ENCODE data around the gene ARHGAP24.
A peak's percentile ranks its signal among the peaks of the same experiment; 100 is the strongest.

The ARHGAP24 gene

GRCh38 chr4:85579942-85580341 lies 105.0 kb downstream of the ARHGAP24 start:
- Histone ChIP-seq H3K9ac (ENCODE audit: low read length) (no peak overlapping the region), H3K27ac (ENCODE audit: low read depth, low read length) (no peak overlapping the region), H3F3A (ENCODE audit: insufficient read depth) (no peaks in the 10 kb centered on the region; the same call in 1 of the 2 replicates), H3K9me3 (ENCODE audit: insufficient read depth, low read length) (peaks cover 4% of the 10 kb centered on the region; the same call in 1 of the 2 replicates), H3K9me2 (replicated peaks; ENCODE audit: insufficient read depth, low read length) (no peaks in the 10 kb centered on the region), H3K79me2 (ENCODE audit: insufficient read depth, low read length) (no peaks in the 10 kb centered on the region), H3K27me3 (ENCODE audit: low read length) (no peaks in the 10 kb centered on the region), H3K36me3 (ENCODE audit: low read length) (peaks cover 5% of the 10 kb centered on the region), H3K4me2 (ENCODE audit: low read depth, low read length, poor library complexity, severe bottlenecking) (no peak overlapping the region), H3K4me3 (ENCODE audit: insufficient read depth, low read length, poor library complexity, severe bottlenecking) (no peak overlapping the region), H2AFZ (ENCODE audit: low read depth, low read length, severe bottlenecking) (no peak overlapping the region), H4K20me1 (ENCODE audit: low read depth, low read length) (no peaks in the 10 kb centered on the region)
- no peak for TF ChIP-seq EZH2phosphoT487 (conservative IDR thresholded peaks at IDR 0.05; ENCODE audit: low read length)
- no peak for TF ChIP-seq CTCF (IDR thresholded peaks at IDR 0.05; ENCODE audit: insufficient read depth, low read length, poor library complexity, severe bottlenecking)

- H3K27me3 ChIP-seq (ENCODE audit: low read length) = no peaks in the 10 kb centered on the region
- TF ChIP-seq CTCF (IDR thresholded peaks at IDR 0.05; ENCODE audit: insufficient read depth, low read length, poor library complexity, severe bottlenecking) (no peak), EZH2phosphoT487 (conservative IDR thresholded peaks at IDR 0.05; ENCODE audit: low read length) (no peak)
- no peaks in the 10 kb centered on the region for H4K20me1 ChIP-seq (ENCODE audit: low read depth, low read length)
- no peaks in the 10 kb centered on the region for H3K79me2 ChIP-seq (ENCODE audit: insufficient read depth, low read length)
- H3K27ac ChIP-seq (ENCODE audit: low read depth, low read length) = no peak overlapping the region
- no peaks in the 10 kb centered on the region for H3K9me2 ChIP-seq (replicated peaks; ENCODE audit: insufficient read depth, low read length)
- H3K36me3 ChIP-seq (ENCODE audit: low read length) = peaks cover 5% of the 10 kb centered on the region
- peaks cover 6% of the 10 kb centered on the region; the same call in 1 of the 2 replicates for H3K9me3 ChIP-seq (ENCODE audit: insufficient read depth, low read length)
- H3F3A ChIP-seq (ENCODE audit: insufficient read depth) = no peaks in the 10 kb centered on the region; the same call in 1 of the 2 replicates
- no peak overlapping the region for H3K4me2 ChIP-seq (ENCODE audit: low read depth, low read length, poor library complexity, severe bottlenecking)
- no peak overlapping the region for H3K9ac ChIP-seq (ENCODE audit: low read length)
- H2AFZ ChIP-seq (ENCODE audit: low read depth, low read length, severe bottlenecking) = no peak overlapping the region
- H3K4me3 ChIP-seq (ENCODE audit: insufficient read depth, low read length, poor library complexity, severe bottlenecking) = no peak overlapping the region
These were observed 105.5 kb downstream of the ARHGAP24 start for GRCh38 chr4:85580489-85580888.

- H3F3A ChIP-seq (ENCODE audit: insufficient read depth) = peaks cover 4% of the 10 kb centered on the region; the same call in 1 of the 2 replicates
- no peak overlapping the region for H3K4me3 ChIP-seq (ENCODE audit: insufficient read depth, low read length, poor library complexity, severe bottlenecking)
- no peaks in the 10 kb centered on the region for H3K79me2 ChIP-seq (ENCODE audit: insufficient read depth, low read length)
- H3K9me2 ChIP-seq (replicated peaks; ENCODE audit: insufficient read depth, low read length) = no peaks in the 10 kb centered on the region
- H4K20me1 ChIP-seq (ENCODE audit: low read depth, low read length) = no peaks in the 10 kb centered on the region
- H3K9ac ChIP-seq (ENCODE audit: low read length) = no peak overlapping the region
- no peak overlapping the region for H3K4me2 ChIP-seq (ENCODE audit: low read depth, low read length, poor library complexity, severe bottlenecking)
- no peak overlapping the region for H2AFZ ChIP-seq (ENCODE audit: low read depth, low read length, severe bottlenecking)
- H3K27ac ChIP-seq (ENCODE audit: low read depth, low read length) = peak overlapping the region; percentile 26; the same call in 1 of the 2 replicates
- H3K36me3 ChIP-seq (ENCODE audit: low read length) = peaks cover 1% of the 10 kb centered on the region
- peaks cover 6% of the 10 kb centered on the region; the same call in 1 of the 2 replicates for H3K9me3 ChIP-seq (ENCODE audit: insufficient read depth, low read length)
- no peaks in the 10 kb centered on the region for H3K27me3 ChIP-seq (ENCODE audit: low read length)
- TF ChIP-seq EZH2phosphoT487 (conservative IDR thresholded peaks at IDR 0.05; ENCODE audit: low read length) (no peak), CTCF (IDR thresholded peaks at IDR 0.05; ENCODE audit: insufficient read depth, low read length, poor library complexity, severe bottlenecking) (no peak)
These were observed 113.0 kb downstream of the ARHGAP24 start for GRCh38 chr4:85587952-85588351.
